PC-3 (cell line): ENCODE results near the gene MARK2.

Experiments used
- EZH2 ChIP-seq: fragments of 300-600 bp; sonication (generic); IDR thresholded peaks from one replicate; pipeline ENCODE4 v1.6.1; 2017; ENCODE audit warnings: antibody characterized with exemption, mild to moderate bottlenecking, low read length; ENCODE audit not compliant: unreplicated experiment
- TF ChIP-seq, protein P1 (sequence below): fragments of 300-600 bp; sonication (generic); conservative IDR thresholded peaks from 2 replicates; pipeline ENCODE4 v1.5.1; 2017; ENCODE audit warnings: antibody characterized with exemption, low read depth, mild to moderate bottlenecking, low read length

DNA sequence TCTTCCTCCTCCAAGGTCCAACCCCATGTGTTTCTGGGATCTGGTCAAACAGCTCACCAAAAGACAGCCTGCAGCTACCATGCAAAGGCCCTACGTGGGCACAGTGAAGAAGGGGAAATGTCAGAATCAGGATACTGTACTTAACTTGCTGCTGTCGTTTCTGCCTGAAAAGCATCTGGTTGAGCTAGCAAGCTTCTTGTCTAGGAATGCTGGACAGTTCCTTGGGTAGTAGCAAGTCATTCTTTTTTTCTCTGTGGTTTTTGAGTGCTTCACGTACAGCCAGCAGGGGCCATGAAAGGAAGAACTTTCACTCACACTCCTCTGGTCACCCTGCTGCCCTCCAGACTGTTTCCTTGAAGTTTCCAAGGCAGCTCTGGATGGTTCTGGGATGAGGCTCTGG lies 53.3 kb downstream of the MARK2 start:
- TF ChIP-seq EZH2 = no peak
- TF ChIP-seq, protein P1, sequence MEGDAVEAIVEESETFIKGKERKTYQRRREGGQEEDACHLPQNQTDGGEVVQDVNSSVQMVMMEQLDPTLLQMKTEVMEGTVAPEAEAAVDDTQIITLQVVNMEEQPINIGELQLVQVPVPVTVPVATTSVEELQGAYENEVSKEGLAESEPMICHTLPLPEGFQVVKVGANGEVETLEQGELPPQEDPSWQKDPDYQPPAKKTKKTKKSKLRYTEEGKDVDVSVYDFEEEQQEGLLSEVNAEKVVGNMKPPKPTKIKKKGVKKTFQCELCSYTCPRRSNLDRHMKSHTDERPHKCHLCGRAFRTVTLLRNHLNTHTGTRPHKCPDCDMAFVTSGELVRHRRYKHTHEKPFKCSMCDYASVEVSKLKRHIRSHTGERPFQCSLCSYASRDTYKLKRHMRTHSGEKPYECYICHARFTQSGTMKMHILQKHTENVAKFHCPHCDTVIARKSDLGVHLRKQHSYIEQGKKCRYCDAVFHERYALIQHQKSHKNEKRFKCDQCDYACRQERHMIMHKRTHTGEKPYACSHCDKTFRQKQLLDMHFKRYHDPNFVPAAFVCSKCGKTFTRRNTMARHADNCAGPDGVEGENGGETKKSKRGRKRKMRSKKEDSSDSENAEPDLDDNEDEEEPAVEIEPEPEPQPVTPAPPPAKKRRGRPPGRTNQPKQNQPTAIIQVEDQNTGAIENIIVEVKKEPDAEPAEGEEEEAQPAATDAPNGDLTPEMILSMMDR = no peak
